Activated CD8-positive, alpha-beta memory T cell treated with anti-CD3 and anti-CD28 coated beads for 4 hours (primary cell): ENCODE measurements around the gene ATP1B2.

ENCODE experiments used
- DNase-seq, 2 donors: peaks; one replicate each; pipeline ENCODE4 v3.0.0-alpha.2; 2020; ENCODE audit warnings: low read depth in 2 of 2

Gene ATP1B2

DNA sequence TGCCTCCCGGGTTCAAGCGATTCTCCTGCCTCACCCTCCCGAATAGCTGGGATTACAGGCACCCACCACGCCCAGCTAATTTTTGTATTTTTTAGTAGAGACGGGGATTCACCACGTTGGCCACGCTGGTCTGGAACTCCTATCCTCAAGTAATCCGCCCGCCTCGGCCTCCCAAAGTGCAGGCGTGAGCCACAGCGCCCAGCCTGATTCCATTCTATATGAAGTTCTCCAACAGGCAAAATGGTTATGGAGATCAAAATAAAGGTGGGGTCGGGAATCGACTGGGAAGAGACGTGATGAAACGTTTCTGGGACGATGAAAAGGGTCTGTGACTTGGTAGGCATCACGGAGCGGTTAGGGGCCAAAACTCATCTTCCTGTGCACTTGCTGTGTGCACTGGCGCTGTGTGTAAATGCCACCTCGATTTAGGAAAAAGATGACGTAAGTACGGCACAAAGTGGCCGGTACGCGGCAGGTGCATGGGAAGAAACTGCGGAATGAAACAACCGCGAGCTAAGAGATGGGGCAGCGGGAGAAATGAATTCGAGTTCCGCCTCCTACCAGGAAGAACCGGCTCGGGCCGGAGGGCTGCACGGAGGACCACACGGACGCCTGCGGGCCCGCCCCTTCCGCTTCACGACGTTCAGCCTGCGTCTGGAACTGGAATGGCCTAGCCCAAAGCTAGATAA lies 35.0 kb downstream of the ATP1B2 start:
- peak; percentile 69 to 78 for DNase-seq

DNA sequence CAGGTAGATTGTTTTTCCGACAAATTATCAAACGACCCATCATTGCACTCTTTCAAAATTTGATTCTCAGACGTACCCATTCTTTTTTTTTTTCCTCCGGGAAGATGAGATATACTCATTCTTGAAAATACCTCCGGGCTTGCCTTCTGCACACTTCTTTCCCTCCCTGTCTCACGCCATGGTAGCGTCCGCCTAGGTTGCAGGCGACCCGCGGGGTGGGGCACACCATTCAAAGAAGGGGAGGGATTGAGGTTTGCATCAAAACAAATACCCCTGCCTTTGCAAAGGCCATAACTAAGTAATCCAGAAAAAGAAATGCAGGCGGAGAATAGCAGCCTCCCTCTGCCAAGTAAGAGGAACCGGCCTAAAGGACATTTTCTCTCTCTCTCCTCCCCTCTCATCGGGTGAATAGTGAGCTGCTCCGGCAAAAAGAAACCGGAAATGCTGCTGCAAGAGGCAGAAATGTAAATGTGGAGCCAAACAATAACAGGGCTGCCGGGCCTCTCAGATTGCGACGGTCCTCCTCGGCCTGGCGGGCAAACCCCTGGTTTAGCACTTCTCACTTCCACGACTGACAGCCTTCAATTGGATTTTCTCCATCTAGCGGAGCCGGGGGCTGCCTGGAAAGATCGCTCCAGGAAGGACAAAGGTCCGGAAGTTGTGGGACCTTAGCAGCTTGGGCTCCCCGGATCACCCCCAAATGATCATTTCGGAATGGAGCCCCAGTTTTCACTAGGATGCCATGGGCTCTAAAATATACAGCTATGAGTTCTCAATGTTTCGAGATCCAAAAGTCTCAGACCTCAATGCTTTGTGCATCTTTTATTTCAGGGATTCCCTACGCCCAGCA lies 35.7 kb downstream of the ATP1B2 start:
- peak; percentile 52 to 54 for DNase-seq

- peak; percentile 75 to 84 for DNase-seq
These were observed 36.6 kb downstream of the ATP1B2 start, which contains the start of gene TP53 for GRCh38 chr17:7687072-7687907. TSS of gene TP53 (minus strand) at chr17:7687490. CDS start at chr17:7676594, 10,896 bp downstream.

GRCh38 chr17:7687908-7688807 lies 37.4 kb downstream of the ATP1B2 start, which contains the start of gene WRAP53:
TSS of gene WRAP53 (plus strand) at chr17:7688477. CDS start at chr17:7688649, 172 bp downstream.
- peak; percentile 88 to 91 for DNase-seq

GRCh38 chr17:7688808-7689316 lies 38.1 kb downstream of the ATP1B2 start:
- DNase-seq: no peak

DNA sequence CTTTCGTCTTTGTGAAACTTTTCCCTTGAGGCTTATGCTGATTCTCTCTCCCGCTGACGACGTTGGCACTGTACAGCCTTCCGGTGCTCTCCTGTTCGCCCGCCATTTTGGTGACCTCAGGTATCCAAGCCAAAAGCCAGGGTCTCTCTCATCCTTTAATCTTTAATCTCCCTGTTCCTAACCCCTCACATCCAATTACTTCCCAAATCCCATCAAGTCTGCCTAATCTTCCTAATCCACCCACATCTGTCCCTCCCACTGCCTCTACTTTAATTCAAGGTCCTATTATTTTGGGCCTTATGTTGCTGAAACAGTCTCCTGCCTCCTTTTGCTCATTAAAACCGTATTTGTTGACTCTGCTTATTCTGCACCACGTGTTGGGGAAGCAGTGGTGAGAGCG lies 44.9 kb downstream of the ATP1B2 start:
- DNase-seq: no peak

DNA sequence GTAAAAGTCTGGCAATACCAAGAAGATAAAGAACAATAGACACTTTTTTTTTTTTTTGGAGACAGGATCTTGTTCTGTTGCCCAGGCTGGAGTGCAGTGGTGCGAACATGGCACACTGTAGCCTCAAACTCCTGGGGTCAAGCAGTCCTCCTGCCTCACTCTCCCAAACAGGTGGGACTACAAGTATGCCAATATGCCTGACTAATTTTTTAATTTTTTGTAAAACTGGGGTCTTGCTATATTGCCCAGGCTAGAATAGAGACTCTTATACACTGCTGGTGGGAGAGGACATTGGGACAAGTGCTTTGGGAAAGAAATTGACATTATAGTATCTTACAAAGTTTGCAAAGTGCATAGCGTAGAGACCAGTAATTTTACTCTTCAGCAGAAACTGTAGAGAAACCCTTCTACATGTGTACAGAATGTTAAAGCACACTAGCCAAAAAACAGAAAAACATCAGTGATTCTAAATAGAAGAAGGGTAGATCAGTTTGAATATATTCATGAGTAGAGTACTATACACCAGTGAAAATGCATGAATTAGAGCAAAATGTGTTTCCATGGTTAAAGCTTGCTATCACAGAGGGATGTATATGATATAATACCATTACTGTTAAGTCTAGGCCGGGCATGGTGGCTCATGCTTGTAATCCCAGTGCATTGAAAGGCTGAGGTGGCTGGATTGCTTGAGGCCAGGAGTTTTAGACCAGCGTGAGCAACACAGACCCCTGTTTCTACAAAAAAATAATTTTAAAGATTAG lies 47.3 kb downstream of the ATP1B2 start:
- DNase-seq: no peak

DNA sequence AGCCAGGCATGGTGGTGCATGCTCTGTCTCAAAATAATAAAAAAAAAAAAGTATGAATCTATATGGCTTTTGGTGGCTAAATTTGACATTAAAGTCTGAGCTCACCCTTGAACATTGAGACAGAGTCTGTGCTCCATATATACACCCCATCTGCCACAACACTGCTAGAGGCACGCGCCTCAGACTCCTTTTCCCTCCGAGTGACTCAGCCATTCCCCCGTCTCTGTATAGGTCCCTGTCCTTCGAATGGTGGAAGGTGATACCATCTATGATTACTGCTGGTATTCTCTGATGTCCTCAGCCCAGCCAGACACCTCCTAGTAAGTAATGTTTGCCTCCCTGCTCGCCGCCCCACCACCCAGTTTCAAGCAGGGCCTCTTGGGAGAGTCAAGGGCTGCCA lies 49.8 kb downstream of the ATP1B2 start:
- DNase-seq: no peak

DNA sequence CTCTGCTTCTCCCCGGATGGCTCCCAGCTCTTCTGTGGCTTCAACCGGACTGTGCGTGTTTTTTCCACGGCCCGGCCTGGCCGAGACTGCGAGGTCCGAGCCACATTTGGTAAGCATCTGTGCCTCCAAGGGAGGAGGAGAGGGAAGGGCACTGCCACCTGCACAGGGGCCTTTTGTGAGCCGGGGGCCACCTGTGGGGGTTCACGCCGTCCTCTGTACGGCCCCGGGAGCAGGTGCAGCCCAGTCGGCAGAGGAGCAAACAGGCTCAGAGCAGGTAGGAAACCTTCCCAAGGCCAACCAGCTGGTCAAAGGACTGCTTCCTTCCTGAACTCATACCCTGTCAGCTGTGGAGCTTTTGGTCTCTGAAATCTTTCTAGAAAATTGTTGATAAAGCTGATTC lies 51.0 kb downstream of the ATP1B2 start:
- no peak for DNase-seq

- no peak for DNase-seq
These were observed 52.0 kb downstream of the ATP1B2 start for GRCh38 chr17:7702776-7703175.

- no peak for DNase-seq
These were observed 53.1 kb downstream of the ATP1B2 start for GRCh38 chr17:7703584-7704479.

DNA sequence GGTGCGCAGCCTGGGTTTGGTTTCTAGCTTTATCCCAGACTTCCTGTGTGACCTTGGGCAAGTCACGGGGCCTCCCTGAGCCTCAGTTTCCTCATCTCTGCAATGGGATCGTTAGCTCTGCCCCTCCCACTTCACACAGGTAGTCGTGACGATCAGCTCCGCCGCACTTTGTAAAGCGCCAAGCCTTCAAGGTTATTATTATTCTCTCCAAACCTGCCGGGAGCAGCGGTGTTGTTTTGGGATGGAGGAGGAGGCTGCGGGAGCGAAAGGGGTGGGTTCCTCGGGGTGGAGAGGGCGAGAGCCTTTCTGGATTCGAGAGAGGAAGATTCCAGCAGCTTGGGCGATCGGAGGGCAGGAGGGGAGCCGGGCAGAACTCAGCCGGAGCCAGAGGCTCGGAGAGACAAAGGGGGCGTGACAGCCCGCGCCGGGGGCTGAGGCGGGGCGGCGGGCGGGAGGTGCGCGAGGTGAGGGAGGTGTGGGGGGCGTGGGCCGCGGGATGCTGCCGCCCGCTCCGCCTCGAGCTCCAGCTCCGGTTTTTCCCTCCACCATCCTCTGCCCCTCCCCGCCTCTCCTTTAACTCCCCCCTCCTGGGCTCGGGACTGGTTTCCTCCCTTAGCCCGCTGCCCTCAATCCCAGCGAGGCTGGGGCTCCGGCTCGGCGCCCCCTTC lies 54.0 kb downstream of the ATP1B2 start, which contains the start of gene EFNB3:
Gene EFNB3, plus strand, starts transcription at position 602 of the 668 bp plus-strand sequence. CDS start 397 bp downstream, outside the sequence.
- DNase-seq: no peak

DNA sequence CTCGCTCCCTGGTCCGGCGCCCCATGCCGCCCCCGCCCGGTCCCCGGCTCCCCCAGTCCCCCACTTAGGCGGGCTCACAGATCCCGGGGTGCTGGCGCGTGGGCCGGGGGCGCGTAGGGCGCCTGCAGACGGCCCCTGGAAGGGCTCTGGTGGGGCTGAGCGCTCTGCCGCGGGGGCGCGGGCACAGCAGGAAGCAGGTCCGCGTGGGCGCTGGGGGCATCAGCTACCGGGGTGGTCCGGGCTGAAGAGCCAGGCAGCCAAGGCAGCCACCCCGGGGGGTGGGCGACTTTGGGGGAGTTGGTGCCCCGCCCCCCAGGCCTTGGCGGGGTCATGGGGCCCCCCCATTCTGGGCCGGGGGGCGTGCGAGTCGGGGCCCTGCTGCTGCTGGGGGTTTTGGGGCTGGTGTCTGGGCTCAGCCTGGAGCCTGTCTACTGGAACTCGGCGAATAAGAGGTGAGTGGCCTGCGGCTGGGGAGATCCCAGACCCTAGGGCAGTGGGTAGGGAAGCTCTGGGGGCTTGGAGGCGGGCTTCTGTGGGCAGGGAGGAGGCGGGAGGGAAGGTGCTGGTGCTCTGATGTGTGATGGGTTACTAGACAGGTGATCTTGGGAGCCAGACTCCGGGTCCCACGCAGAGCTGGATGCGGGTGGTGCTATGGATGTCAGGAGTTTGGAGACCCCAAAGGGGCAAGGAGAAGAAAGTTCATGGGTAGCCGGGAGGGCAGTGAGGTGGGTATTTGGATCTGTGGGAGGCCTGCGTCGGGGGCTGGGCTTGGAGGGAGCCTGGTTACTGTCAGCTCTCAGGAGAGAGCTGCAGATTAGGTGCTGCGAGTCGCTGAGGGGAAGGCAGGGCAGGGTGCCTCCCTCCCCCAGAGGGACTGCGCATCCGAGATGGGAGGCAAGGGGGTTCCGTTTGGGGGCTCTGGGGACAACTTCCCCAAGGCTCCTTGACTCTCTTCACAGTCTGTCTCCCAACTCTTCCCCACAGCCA lies 54.8 kb downstream of the ATP1B2 start:
- DNase-seq: no peak

- no peak for DNase-seq
These were observed 56.1 kb downstream of the ATP1B2 start for GRCh38 chr17:7706631-7707354.
